ENCODE results near the gene TRAP1.

GRCh38 chr16:3764409-3764808 lies 47.1 kb upstream of the TRAP1 start:
- TF ChIP-seq POLR2A (IDR thresholded peaks at IDR 0.05): no peak
- TF ChIP-seq CTCF (IDR thresholded peaks at IDR 0.05): no peak
